DMS53 treated with DMSO at 0.1 percent for 48 hours (cell line): Measurements from ENCODE around the gene EGFR.

ENCODE experiments used
- DNase-seq: peaks from one replicate; lab custom pipeline; 2025; ENCODE audit not compliant: unreplicated experiment; lab: John Stamatoyannopoulos, UW

Gene EGFR

GRCh38 chr7:55006499-55006898, 12.3 kb upstream of the EGFR start:
- DNase-seq = no peak

- DNase-seq = no peak
Measured at GRCh38 chr7:55013851-55014250, 5.0 kb upstream of the EGFR start.

GRCh38 chr7:55016061-55016745, 2.6 kb upstream of the EGFR start:
- DNase-seq = no peak

GRCh38 chr7:55016746-55017090, 2.1 kb upstream of the EGFR start:
- DNase-seq = no peak

- no peak for DNase-seq
Measured at GRCh38 chr7:55017841-55018240, 976 bp upstream of the EGFR start.

GRCh38 chr7:55019191-55019690, 424 bp downstream of the EGFR start:
- no peak for DNase-seq

- DNase-seq = peak; percentile 9
Measured at GRCh38 chr7:55019691-55020465, 1.1 kb downstream of the EGFR start.

- no peak for DNase-seq
Measured at GRCh38 chr7:55020466-55020871, 1.7 kb downstream of the EGFR start.

GRCh38 chr7:55021053-55021452, 2.2 kb downstream of the EGFR start:
- DNase-seq = no peak

GRCh38 chr7:55022002-55022985, 3.5 kb downstream of the EGFR start:
- no peak for DNase-seq

GRCh38 chr7:55023841-55024505, 5.2 kb downstream of the EGFR start:
- no peak for DNase-seq

GRCh38 chr7:55024776-55025175, 6.0 kb downstream of the EGFR start:
- no peak for DNase-seq

GRCh38 chr7:55026086-55026790, 7.4 kb downstream of the EGFR start:
- no peak for DNase-seq

GRCh38 chr7:55026867-55027490, 8.2 kb downstream of the EGFR start:
- no peak for DNase-seq

- DNase-seq = no peak
Measured at GRCh38 chr7:55028011-55028410, 9.2 kb downstream of the EGFR start.

GRCh38 chr7:55030314-55030713, 11.5 kb downstream of the EGFR start:
- no peak for DNase-seq

- no peak for DNase-seq
Measured at GRCh38 chr7:55031075-55031474, 12.3 kb downstream of the EGFR start.

- no peak for DNase-seq
Measured at GRCh38 chr7:55032069-55032699, 13.4 kb downstream of the EGFR start.

GRCh38 chr7:55033236-55033846, 14.5 kb downstream of the EGFR start:
- DNase-seq = no peak
